ENCODE measurements around the gene NSRP1. TPM values are rescaled to one million over a fixed set of nuclear protein-coding genes. Genes with fewer than 3 reads are reported as not detected.

NSRP1 gene
- total and polyA plus RNA-seq, 2 of the 13 experiments (the other 11 are each of a cell fraction or from before 2014, with no cell fraction given): 7.0 to 14.3 TPM

DNA sequence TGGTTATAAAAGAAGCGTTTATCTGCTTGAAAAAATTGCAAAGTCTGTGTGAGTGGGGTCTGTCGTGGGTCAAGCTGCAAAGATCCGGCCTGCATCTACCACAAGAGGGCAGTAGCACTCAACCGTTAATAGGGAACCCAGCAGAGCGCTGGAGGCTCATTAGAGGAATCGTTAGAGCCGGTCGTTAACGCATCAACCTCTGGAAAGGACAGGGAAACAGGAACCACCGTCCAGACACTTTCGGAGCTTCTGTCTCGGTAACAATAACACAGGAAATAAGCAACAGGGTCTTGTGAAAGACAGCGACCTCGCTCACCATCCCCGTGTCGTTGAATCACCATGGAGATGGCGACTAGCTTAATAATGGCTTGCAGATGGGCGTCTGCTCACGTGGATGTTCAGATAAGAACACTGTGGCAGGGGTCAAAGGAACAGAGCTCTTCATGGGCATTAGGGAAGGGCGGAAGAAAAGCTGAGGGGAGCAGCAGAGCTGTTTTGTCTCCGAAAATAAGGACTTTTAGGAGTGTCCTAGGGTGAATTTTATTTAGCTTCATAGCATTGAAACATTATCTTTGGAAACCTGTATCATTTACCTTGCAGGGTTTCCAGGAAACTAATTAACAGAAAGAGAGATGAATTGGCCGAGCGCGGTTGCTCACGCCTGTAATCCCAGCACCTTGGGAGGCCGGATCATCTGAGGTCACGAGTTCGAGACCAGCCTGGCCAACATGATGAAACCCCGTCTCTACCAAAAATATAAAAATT is 11.9 kb upstream of the NSRP1 start (continued):
- TF ChIP-seq, protein P1, sequence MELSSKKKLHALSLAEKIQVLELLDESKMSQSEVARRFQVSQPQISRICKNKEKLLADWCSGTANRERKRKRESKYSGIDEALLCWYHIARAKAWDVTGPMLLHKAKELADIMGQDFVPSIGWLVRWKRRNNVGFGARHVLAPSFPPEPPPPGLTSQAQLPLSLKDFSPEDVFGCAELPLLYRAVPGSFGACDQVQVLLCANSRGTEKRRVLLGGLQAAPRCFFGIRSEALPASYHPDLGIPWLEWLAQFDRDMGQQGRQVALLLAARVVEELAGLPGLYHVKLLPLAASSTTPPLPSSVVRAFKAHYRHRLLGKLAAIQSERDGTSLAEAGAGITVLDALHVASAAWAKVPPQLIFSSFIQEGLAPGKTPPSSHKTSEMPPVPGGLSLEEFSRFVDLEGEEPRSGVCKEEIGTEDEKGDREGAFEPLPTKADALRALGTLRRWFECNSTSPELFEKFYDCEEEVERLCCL (CRISPR knock-in tag; IDR thresholded peaks at IDR 0.05; ENCODE audit: borderline replicate concordance): no peak

GRCh38 chr17:30112794-30113193 is 3.8 kb upstream of the NSRP1 start:
- in situ Hi-C loops (cut with HindIII; ENCODE audit: extremely low pct_ligation_motif_present, low pct_unique_long_range_greater_than_20kb): no loop called here
- no peak overlapping the region for H2AFZ ChIP-seq (ENCODE audit: low read length)
- BruUV-seq (replicated peaks): no TSS peak
- no peak overlapping the region for H3K9ac ChIP-seq (ENCODE audit: insufficient read depth, low read depth, low read length)
- H3K79me2 ChIP-seq (ENCODE audit: insufficient read depth, low read length): peaks cover 12% of the 10 kb centered on the region
- H3K36me3 ChIP-seq (replicated peaks in 1 of 2; ENCODE audit: control insufficient read depth in 1 of 2, insufficient read depth in 2 of 2, low read length in 2 of 2): no peaks in the 10 kb centered on the region
- FAIRE-seq (no peak), ATAC-seq (no peak), DNase-seq (ENCODE audit: low spot score) (no peak)
- peaks cover 0 to under 1% of the 10 kb centered on the region in 2 experiments; a peak in 1 of 5 replicates for H3K27me3 ChIP-seq (ENCODE audit: control insufficient read depth in 1 of 2, insufficient read depth in 2 of 2, low read length in 2 of 2)
- CTCF ChIA-PET (ENCODE audit: low intra/inter-chr PET ratio, low total read pairs): no interaction called here
- POLR2A ChIA-PET: interaction anchor here (2.6 kb wide), 1 partner anchor 8 kb away, joined by 8 read pairs; no protein-coding TSS in a partner anchor
- H3K27ac ChIP-seq (ENCODE audit: extremely low read length, insufficient read depth, low read length): no peak overlapping the region
- intact Hi-C loops (cut with micrococcal nuclease; ENCODE audit: unreplicated experiment): no loop called here
- H4K20me1 ChIP-seq (ENCODE audit: insufficient read depth, low read length): no peaks in the 10 kb centered on the region
- peaks cover 13% of the 10 kb centered on the region for H3K4me1 ChIP-seq (ENCODE audit: insufficient read depth, low read length)
- peak overlapping the region; percentile 16; the same call in 1 of the 2 replicates for H3K4me2 ChIP-seq (ENCODE audit: low read depth, low read length)
- no peaks in the 10 kb centered on the region for H3K9me3 ChIP-seq (ENCODE audit: low read length)
- H3K4me3 ChIP-seq (replicated peaks in 1 of 3; ENCODE audit: insufficient read depth in 1 of 3, low read depth in 2 of 3, low read length in 3 of 3): no peak overlapping the region
- no peak for TF ChIP-seq ZNF264 (CRISPR knock-in tag; IDR thresholded peaks at IDR 0.05)
- TF ChIP-seq, protein P2, sequence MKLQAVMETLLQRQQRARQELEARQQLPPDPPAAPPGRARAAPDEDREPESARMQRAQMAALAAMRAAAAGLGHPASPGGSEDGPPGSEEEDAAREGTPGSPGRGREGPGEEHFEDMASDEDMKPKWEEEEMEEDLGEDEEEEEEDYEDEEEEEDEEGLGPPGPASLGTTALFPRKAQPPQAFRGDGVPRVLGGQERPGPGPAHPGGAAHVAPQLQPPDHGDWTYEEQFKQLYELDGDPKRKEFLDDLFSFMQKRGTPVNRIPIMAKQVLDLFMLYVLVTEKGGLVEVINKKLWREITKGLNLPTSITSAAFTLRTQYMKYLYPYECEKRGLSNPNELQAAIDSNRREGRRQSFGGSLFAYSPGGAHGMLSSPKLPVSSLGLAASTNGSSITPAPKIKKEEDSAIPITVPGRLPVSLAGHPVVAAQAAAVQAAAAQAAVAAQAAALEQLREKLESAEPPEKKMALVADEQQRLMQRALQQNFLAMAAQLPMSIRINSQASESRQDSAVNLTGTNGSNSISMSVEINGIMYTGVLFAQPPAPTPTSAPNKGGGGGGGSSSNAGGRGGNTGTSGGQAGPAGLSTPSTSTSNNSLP (IDR thresholded peaks at IDR 0.05; ENCODE audit: low read depth, low read length): no peak
- TF ChIP-seq ARHGAP35 (CRISPR knock-in tag; IDR thresholded peaks at IDR 0.05; ENCODE audit: borderline replicate concordance): no peak
- TF ChIP-seq ZNF256 (CRISPR knock-in tag; conservative IDR thresholded peaks at IDR 0.05): no peak
- TF ChIP-seq ZNF777 (CRISPR knock-in tag; IDR thresholded peaks at IDR 0.05): no peak

Data from HepG2 (cell line).